ENCODE measurements around the gene HEPACAM2.

Gene HEPACAM2

GRCh38 chr7:93145354-93145753 lies 80.9 kb downstream of the HEPACAM2 start:
- H3K27me3 ChIP-seq (ENCODE audit: insufficient read depth, poor library complexity, severe bottlenecking), result no peaks in the 10 kb centered on the region
- H3K27ac ChIP-seq (replicated peaks), result no peak overlapping the region; the same call in 1 of the 2 replicates
- DNase-seq (ENCODE audit: low read depth in 1 of 2, low spot score in 1 of 2), result peak; percentile 20 to 64
- no peak overlapping the region for H3K4me3 ChIP-seq (replicated peaks; ENCODE audit: insufficient read depth, low read length)
- TF ChIP-seq POLR2AphosphoS5 (IDR thresholded peaks at IDR 0.05; ENCODE audit: low read depth) (no peak), GABPA (IDR thresholded peaks at IDR 0.05; ENCODE audit: low read depth) (no peak), REST (IDR thresholded peaks at IDR 0.05; ENCODE audit: insufficient replicate concordance, low read depth) (no peak), SPI1 (IDR thresholded peaks at IDR 0.05; ENCODE audit: borderline replicate concordance, low read depth) (peak; percentile 22; the same call in 1 of the 2 replicates), CTCF (IDR thresholded peaks at IDR 0.05; ENCODE audit: insufficient read depth, low read length) (no peak)

GRCh38 chr7:93142127-93142526 lies 84.1 kb downstream of the HEPACAM2 start:
- DNase-seq (ENCODE audit: low read depth in 1 of 2, low spot score in 1 of 2), result no peak
- Histone ChIP-seq H3K27me3 (ENCODE audit: insufficient read depth, poor library complexity, severe bottlenecking) (no peaks in the 10 kb centered on the region), H3K4me3 (replicated peaks; ENCODE audit: insufficient read depth, low read length) (no peak overlapping the region), H3K27ac (replicated peaks) (no peak overlapping the region)
- TF ChIP-seq CTCF (IDR thresholded peaks at IDR 0.05; ENCODE audit: insufficient read depth, low read length) (no peak), POLR2AphosphoS5 (IDR thresholded peaks at IDR 0.05; ENCODE audit: low read depth) (no peak), GABPA (IDR thresholded peaks at IDR 0.05; ENCODE audit: low read depth) (no peak), SPI1 (IDR thresholded peaks at IDR 0.05; ENCODE audit: borderline replicate concordance, low read depth) (no peak), REST (IDR thresholded peaks at IDR 0.05; ENCODE audit: insufficient replicate concordance, low read depth) (no peak)

- Histone ChIP-seq H3K27ac (replicated peaks) (peak overlapping the region; percentile 39), H3K27me3 (ENCODE audit: insufficient read depth, poor library complexity, severe bottlenecking) (no peaks in the 10 kb centered on the region), H3K4me3 (replicated peaks; ENCODE audit: insufficient read depth, low read length) (no peak overlapping the region)
- peak; percentile 32; the same call in 1 of the 2 replicates for TF ChIP-seq POLR2AphosphoS5 (IDR thresholded peaks at IDR 0.05; ENCODE audit: low read depth)
- no peak for TF ChIP-seq REST (IDR thresholded peaks at IDR 0.05; ENCODE audit: insufficient replicate concordance, low read depth)
- peak; percentile 17 to 67 for DNase-seq (ENCODE audit: low read depth in 1 of 2, low spot score in 1 of 2)
Measured at GRCh38 chr7:93140582-93141191, 85.6 kb downstream of the HEPACAM2 start.

Data from HL-60 (cell line).